HEK293T (cell line): ENCODE results near the gene SMYD5.
"Not testable (repeated sequence)": the region's sequence is repeated elsewhere in the genome, so short reads cannot be mapped to it uniquely, and the experiment has no call there.

ENCODE experiments used
- ARNT ChIP-seq: fragments of 450-650 bp; IDR thresholded peaks from 2 replicates; pipeline ENCODE4 v1.6.1; 2017; ENCODE audit warnings: mild to moderate bottlenecking
- BHLHE40 ChIP-seq: fragments of 450-650 bp; IDR thresholded peaks from 2 replicates; pipeline ENCODE4 v1.6.1; 2016; ENCODE audit warnings: mild to moderate bottlenecking, moderate library complexity, borderline replicate concordance
- FOXM1 ChIP-seq: fragments of 450-650 bp; IDR thresholded peaks from 2 replicates; pipeline ENCODE4 v1.6.1; 2017; ENCODE audit warnings: mild to moderate bottlenecking, borderline replicate concordance
- LEF1 ChIP-seq: fragments of 450-650 bp; IDR thresholded peaks from 2 replicates; pipeline ENCODE4 v1.6.1; 2017; ENCODE audit warnings: mild to moderate bottlenecking, borderline replicate concordance
- NFRKB ChIP-seq: fragments of 450-650 bp; IDR thresholded peaks from 2 replicates; pipeline ENCODE4 v1.6.1; 2016; ENCODE audit warnings: mild to moderate bottlenecking, moderate library complexity
- SP1 ChIP-seq: fragments of 450-650 bp; IDR thresholded peaks from 2 replicates; pipeline ENCODE4 v1.6.1; 2017
- SUZ12 ChIP-seq: fragments of 450-650 bp; IDR thresholded peaks from 2 replicates; pipeline ENCODE4 v1.6.1; 2016; ENCODE audit warnings: mild to moderate bottlenecking

DNA sequence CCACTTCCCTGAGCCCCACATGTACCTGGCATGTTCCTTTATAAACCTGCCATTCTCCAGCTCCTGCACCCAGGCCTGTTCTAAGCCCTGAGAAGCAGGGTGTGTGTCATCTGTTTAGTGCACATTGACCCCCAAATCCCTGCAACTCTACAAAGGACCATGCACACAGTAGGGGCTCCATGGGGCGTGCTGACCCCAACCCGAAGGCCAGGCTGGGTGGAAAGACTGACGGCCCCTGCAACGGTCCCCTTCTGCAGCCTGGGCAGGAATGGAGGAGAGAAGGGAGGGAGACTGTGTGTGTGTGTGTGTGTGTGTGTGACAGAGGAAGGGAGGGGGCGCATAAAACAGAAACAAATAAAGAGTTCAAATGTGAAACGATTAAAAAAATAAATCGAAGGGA lies 43.7 kb upstream of the SMYD5 start:
- not testable (repeated sequence) for TF ChIP-seq BHLHE40, FOXM1, LEF1, SP1, ARNT, NFRKB, SUZ12
